Liver (tissue), 9 donors: ENCODE results near the gene MAGEE1. TPM values are rescaled to one million over a fixed set of nuclear protein-coding genes. Genes with fewer than 3 reads are reported as not detected.
A peak's percentile ranks its signal among the peaks of the same experiment; 100 is the strongest.

Experiments
- DNase-seq: peaks from one replicate; pipeline ENCODE4 v3.0.0-alpha.2; 2017; ENCODE audit warnings: low spot score
- H3K27ac ChIP-seq, 2 donors: one replicate each; pipeline ENCODE4 v1.7.0; 2013; ENCODE audit warnings: inconsistent platforms in 2 of 2, low read length in 2 of 2, control low read depth in 1 of 2, low read depth in 1 of 2, mild to moderate bottlenecking in 1 of 2
- H3K27me3 ChIP-seq, 4 donors: one replicate each; pipeline versions ENCODE4 v1.6.1 to v1.7.0; 2013; ENCODE audit warnings: low read length in 3 of 4, inconsistent platforms in 1 of 4, mild to moderate bottlenecking in 1 of 4, moderate library complexity in 1 of 4; ENCODE audit not compliant: control insufficient read depth in 4 of 4, insufficient read depth in 4 of 4
- H3K36me3 ChIP-seq, 4 donors: one replicate each; pipeline versions ENCODE4 v1.6.1 to v1.7.0; 2013; ENCODE audit warnings: low read length in 3 of 4, mild to moderate bottlenecking in 3 of 4, low read depth in 1 of 4, moderate library complexity in 1 of 4; ENCODE audit not compliant: control insufficient read depth in 4 of 4, insufficient read depth in 3 of 4
- H3K4me1 ChIP-seq, 4 donors: one replicate each; pipeline versions ENCODE4 v1.6.1 to v1.7.0; 2013; ENCODE audit warnings: low read length in 3 of 4, mild to moderate bottlenecking in 3 of 4, moderate library complexity in 1 of 4; ENCODE audit not compliant: control insufficient read depth in 4 of 4, insufficient read depth in 4 of 4
- H3K4me3 ChIP-seq, 3 donors: one replicate each; pipeline versions ENCODE4 v1.6.1 to v1.7.0; 2013; ENCODE audit warnings: low read length in 3 of 3, control low read depth in 1 of 3, low read depth in 1 of 3, mild to moderate bottlenecking in 1 of 3
- H3K9ac ChIP-seq, 2 donors: one replicate each; pipeline ENCODE4 v1.7.0; 2013; ENCODE audit warnings: low read length in 2 of 2, mild to moderate bottlenecking in 2 of 2, moderate library complexity in 2 of 2, control low read depth in 1 of 2, low read depth in 1 of 2
- H3K9me3 ChIP-seq, 4 donors: one replicate each; pipeline versions ENCODE4 v1.6.1 to v1.7.0; 2013; ENCODE audit warnings: low read length in 3 of 4; ENCODE audit not compliant: control insufficient read depth in 4 of 4
- CTCF ChIP-seq: fragments of 150-350 bp; IDR thresholded peaks from 2 replicates; pipeline ENCODE4 v1.5.1; 2017; ENCODE audit warnings: improper control_type of control experiment, low read depth, low read length; ENCODE audit not compliant: missing input control
- EGR1 ChIP-seq, 2 donors: IDR thresholded peaks; 2 replicates each; pipeline ENCODE4 v1.6.1; 2016 to 2018; ENCODE audit warnings: antibody characterized with exemption in 2 of 2, low read depth in 2 of 2
- FOXA1 ChIP-seq: IDR thresholded peaks from 2 replicates; pipeline ENCODE4 v1.6.1; 2016; ENCODE audit warnings: antibody characterized with exemption
- FOXA2 ChIP-seq: IDR thresholded peaks from 2 replicates; pipeline ENCODE4 v1.6.1; 2016; ENCODE audit warnings: antibody characterized with exemption
- GABPA ChIP-seq, 2 donors: IDR thresholded peaks in 1 of 2; conservative IDR thresholded peaks in 1 of 2; 2 replicates each; pipeline ENCODE4 v1.6.1; 2016; ENCODE audit warnings: antibody characterized with exemption in 2 of 2, mild to moderate bottlenecking in 1 of 2, moderate library complexity in 1 of 2
- HNF4A ChIP-seq, 2 donors: conservative IDR thresholded peaks; 2 replicates each; pipeline ENCODE4 v1.6.1; 2016; ENCODE audit warnings: antibody characterized with exemption in 2 of 2, mild to moderate bottlenecking in 2 of 2
- HNF4G ChIP-seq: IDR thresholded peaks from 2 replicates; pipeline ENCODE4 v1.6.1; 2016; ENCODE audit warnings: antibody characterized with exemption
- JUND ChIP-seq, 2 donors: IDR thresholded peaks; 2 replicates each; pipeline ENCODE4 v1.6.1; 2016; ENCODE audit warnings: antibody characterized with exemption in 2 of 2
- NR2F2 ChIP-seq: IDR thresholded peaks from 2 replicates; pipeline ENCODE4 v1.6.1; 2016; ENCODE audit warnings: antibody characterized with exemption
- RAD21 ChIP-seq, 2 donors: IDR thresholded peaks; 2 replicates each; pipeline ENCODE4 v1.6.1; 2016; ENCODE audit warnings: antibody characterized with exemption in 2 of 2, mild to moderate bottlenecking in 2 of 2
- RXRA ChIP-seq, 2 donors: IDR thresholded peaks; 2 replicates each; pipeline ENCODE4 v1.6.1; 2017 to 2018; ENCODE audit warnings: antibody characterized with exemption in 2 of 2, mild to moderate bottlenecking in 1 of 2
- SP1 ChIP-seq: IDR thresholded peaks from 2 replicates; pipeline ENCODE4 v1.6.1; 2018; ENCODE audit warnings: antibody characterized with exemption, mild to moderate bottlenecking
- TAF1 ChIP-seq: conservative IDR thresholded peaks from 2 replicates; pipeline ENCODE4 v1.6.1; 2016; ENCODE audit warnings: antibody characterized with exemption, mild to moderate bottlenecking
- YY1 ChIP-seq: IDR thresholded peaks from 2 replicates; pipeline ENCODE4 v1.6.1; 2016; ENCODE audit warnings: antibody characterized with exemption, mild to moderate bottlenecking
- ZBTB33 ChIP-seq: IDR thresholded peaks from 2 replicates; pipeline ENCODE4 v1.6.1; 2016; ENCODE audit warnings: antibody characterized with exemption
- WGBS: extraction: QIAGEN DNeasy Blood & Tissue Kit; methylation state at CpG from one replicate; pipeline ENCODE4 v1.1.7; 2013; 5-methylcytosine and 5-hydroxymethylcytosine counted together
- polyA plus RNA-seq, 2 donors: library from polyadenylated mRNA; stranded (reverse) in 1 of 2; unstranded in 1 of 2; fragments of 200-250 nt in 1 of 2; fragments of >200 nt in 1 of 2; fragmentation: Nextera tagmentation in 1 of 2; extraction: Ambion mirVana in 1 of 2; gene quantifications; one replicate each; pipeline versions ENCODE4 v1.2.1 to v1.2.3, GENCODE V29; 2013 to 2015
- total RNA-seq, 2 donors: library from RNA; depleted of rRNA; stranded (reverse); fragments of >200 nt; gene quantifications; one replicate each; pipeline ENCODE4 v1.2.3, GENCODE V29; 2014
- TF ChIP-seq, protein P1 (sequence below): IDR thresholded peaks from 2 replicates; pipeline ENCODE4 v1.6.1; 2016; ENCODE audit warnings: antibody characterized with exemption
- TF ChIP-seq, protein P2 (sequence below): IDR thresholded peaks from 2 replicates; pipeline ENCODE4 v1.6.1; 2016; ENCODE audit warnings: antibody characterized with exemption
- TF ChIP-seq, protein P3 (sequence below): IDR thresholded peaks from 2 replicates; pipeline ENCODE4 v1.6.1; 2016; ENCODE audit warnings: antibody characterized with exemption, mild to moderate bottlenecking
- donor health status: healthy.
- donor health status: healthy.
- donor health status: healthy.
- donor health status: healthy.
- donor health status: healthy.

Gene MAGEE1
- total and polyA plus RNA-seq, 4 donors: 0.10 to 0.33 (median 0.28) TPM

DNA sequence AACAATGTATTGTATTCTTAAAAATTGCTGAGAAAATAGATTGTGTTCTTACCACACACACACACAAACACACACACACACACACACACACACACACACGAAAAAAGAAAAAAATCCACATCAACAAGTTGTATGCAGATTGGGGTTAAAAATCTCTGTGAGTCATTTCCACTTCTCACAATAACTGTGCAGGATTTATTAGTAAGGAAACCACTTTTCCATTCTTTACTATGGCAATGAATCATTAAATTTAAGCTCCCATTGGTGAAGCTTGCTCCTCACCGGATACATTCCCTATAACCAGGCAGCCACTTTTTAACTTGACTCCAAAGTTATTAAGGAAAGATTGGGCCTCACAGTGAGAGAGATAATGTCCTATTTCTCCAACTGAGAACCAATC, 19.7 kb upstream of the MAGEE1 start:
- no peak for DNase-seq
- Histone ChIP-seq H3K27me3 (no peaks in the 10 kb centered on the region), H3K9me3 (no peaks in the 10 kb centered on the region), H3K27ac (no peak overlapping the region), H3K4me1 (no peaks in the 10 kb centered on the region), H3K4me3 (no peak overlapping the region), H3K36me3 (no peaks in the 10 kb centered on the region), H3K9ac (no peak overlapping the region)
- 53% methylated on average over 2 of the region's 2 CpGs for WGBS
- TF ChIP-seq SP1 (no peak), FOXA2 (no peak), RAD21 (IDR thresholded peaks at IDR 0.05) (no peak), HNF4A (conservative IDR thresholded peaks at IDR 0.05) (no peak), GABPA (IDR thresholded peaks at IDR 0.05 in 1 of 2, conservative IDR thresholded peaks at IDR 0.05 in 1 of 2) (no peak), NR2F2 (no peak), CTCF (no peak), FOXA1 (no peak), HNF4G (no peak), JUND (IDR thresholded peaks at IDR 0.05) (no peak)
- TF ChIP-seq, protein P1, sequence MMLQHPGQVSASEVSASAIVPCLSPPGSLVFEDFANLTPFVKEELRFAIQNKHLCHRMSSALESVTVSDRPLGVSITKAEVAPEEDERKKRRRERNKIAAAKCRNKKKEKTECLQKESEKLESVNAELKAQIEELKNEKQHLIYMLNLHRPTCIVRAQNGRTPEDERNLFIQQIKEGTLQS: no peak

- no peak for DNase-seq
- H3K4me3 ChIP-seq: no peak overlapping the region
- H3K4me1 ChIP-seq: no peaks in the 10 kb centered on the region
- no peaks in the 10 kb centered on the region for H3K27me3 ChIP-seq
- no peak for TF ChIP-seq RXRA (IDR thresholded peaks at IDR 0.05)
- no peak for TF ChIP-seq TAF1
- H3K9ac ChIP-seq: no peak overlapping the region
- no peaks in the 10 kb centered on the region for H3K9me3 ChIP-seq
- H3K27ac ChIP-seq: no peak overlapping the region
- WGBS: 87% methylated on average over 1 of the region's 1 CpG
- H3K36me3 ChIP-seq: no peaks in the 10 kb centered on the region
These were observed 7.3 kb upstream of the MAGEE1 start for GRCh38 chrX:76420237-76420636.

DNA sequence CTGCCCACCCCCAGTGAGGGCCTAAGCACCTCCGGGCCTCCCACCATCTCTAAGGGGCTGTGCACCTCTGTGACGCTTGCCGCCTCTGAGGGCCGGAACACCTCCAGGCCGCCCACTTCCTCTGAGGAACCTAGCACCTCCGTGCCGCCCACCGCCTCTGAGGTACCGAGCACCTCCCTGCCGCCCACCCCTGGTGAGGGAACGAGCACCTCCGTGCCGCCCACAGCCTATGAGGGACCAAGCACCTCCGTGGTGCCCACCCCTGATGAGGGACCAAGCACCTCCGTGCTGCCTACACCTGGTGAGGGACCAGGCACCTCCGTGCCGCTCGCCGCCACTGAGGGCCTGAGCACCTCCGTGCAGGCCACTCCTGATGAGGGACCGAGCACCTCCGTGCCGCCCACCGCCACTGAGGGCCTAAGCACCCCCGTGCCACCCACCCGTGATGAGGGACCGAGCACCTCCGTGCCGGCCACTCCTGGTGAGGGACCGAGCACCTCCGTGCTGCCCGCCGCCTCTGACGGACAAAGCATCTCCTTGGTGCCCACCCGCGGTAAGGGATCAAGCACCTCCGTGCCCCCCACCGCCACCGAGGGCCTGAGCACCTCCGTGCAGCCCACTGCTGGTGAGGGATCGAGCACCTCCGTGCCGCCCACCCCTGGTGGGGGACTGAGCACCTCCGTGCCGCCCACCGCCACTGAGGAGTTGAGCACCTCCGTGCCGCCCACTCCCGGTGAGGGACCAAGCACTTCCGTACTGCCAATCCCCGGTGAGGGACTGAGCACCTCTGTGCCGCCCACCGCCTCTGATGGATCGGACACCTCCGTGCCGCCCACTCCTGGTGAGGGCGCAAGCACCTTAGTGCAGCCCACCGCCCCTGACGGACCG, 977 bp downstream of the MAGEE1 start:
- Histone ChIP-seq H3K9ac (no peak overlapping the region), H3K4me1 (peaks cover 0 to 8% (median 4%) of the 10 kb centered on the region in 4 donors), H3K4me3 (peak overlapping the region in 2 of 3 donors; percentile 66 to 80), H3K36me3 (no peaks in the 10 kb centered on the region), H3K27ac (no peak overlapping the region), H3K9me3 (no peaks in the 10 kb centered on the region), H3K27me3 (no peaks in the 10 kb centered on the region)
- 27% methylated on average over 60 of the region's 60 CpGs for WGBS
- no peak for DNase-seq
- TF ChIP-seq ZBTB33: no peak
- no peak for TF ChIP-seq RAD21 (IDR thresholded peaks at IDR 0.05)
- TF ChIP-seq, protein P2, sequence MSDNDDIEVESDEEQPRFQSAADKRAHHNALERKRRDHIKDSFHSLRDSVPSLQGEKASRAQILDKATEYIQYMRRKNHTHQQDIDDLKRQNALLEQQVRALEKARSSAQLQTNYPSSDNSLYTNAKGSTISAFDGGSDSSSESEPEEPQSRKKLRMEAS: no peak
- TF ChIP-seq GABPA (IDR thresholded peaks at IDR 0.05 in 1 of 2, conservative IDR thresholded peaks at IDR 0.05 in 1 of 2): no peak
- TF ChIP-seq EGR1 (IDR thresholded peaks at IDR 0.05; ENCODE audit: low read depth in 2 of 2): no peak
- TF ChIP-seq FOXA1: no peak
- no peak for TF ChIP-seq JUND (IDR thresholded peaks at IDR 0.05)
- TF ChIP-seq HNF4G: no peak
- TF ChIP-seq, protein P1: no peak
- no peak for TF ChIP-seq FOXA2
- TF ChIP-seq TAF1: no peak
- TF ChIP-seq NR2F2: no peak
- TF ChIP-seq YY1: no peak
- no peak for TF ChIP-seq SP1
- TF ChIP-seq, protein P3, sequence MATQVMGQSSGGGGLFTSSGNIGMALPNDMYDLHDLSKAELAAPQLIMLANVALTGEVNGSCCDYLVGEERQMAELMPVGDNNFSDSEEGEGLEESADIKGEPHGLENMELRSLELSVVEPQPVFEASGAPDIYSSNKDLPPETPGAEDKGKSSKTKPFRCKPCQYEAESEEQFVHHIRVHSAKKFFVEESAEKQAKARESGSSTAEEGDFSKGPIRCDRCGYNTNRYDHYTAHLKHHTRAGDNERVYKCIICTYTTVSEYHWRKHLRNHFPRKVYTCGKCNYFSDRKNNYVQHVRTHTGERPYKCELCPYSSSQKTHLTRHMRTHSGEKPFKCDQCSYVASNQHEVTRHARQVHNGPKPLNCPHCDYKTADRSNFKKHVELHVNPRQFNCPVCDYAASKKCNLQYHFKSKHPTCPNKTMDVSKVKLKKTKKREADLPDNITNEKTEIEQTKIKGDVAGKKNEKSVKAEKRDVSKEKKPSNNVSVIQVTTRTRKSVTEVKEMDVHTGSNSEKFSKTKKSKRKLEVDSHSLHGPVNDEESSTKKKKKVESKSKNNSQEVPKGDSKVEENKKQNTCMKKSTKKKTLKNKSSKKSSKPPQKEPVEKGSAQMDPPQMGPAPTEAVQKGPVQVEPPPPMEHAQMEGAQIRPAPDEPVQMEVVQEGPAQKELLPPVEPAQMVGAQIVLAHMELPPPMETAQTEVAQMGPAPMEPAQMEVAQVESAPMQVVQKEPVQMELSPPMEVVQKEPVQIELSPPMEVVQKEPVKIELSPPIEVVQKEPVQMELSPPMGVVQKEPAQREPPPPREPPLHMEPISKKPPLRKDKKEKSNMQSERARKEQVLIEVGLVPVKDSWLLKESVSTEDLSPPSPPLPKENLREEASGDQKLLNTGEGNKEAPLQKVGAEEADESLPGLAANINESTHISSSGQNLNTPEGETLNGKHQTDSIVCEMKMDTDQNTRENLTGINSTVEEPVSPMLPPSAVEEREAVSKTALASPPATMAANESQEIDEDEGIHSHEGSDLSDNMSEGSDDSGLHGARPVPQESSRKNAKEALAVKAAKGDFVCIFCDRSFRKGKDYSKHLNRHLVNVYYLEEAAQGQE: no peak
- TF ChIP-seq HNF4A (conservative IDR thresholded peaks at IDR 0.05): no peak
- no peak for TF ChIP-seq RXRA (IDR thresholded peaks at IDR 0.05)
